Mesenchymal stem cell (in vitro differentiated cells and primary cell): ENCODE measurements around the gene LIPG.

Experiments used
- DNase-seq: peaks from one replicate; pipeline ENCODE4 v3.0.0-alpha.2; 2013
- H2AFZ ChIP-seq: one replicate; pipeline ENCODE4 v1.6.1; 2013; ENCODE audit warnings: low read depth, mild to moderate bottlenecking, control low read depth, inconsistent platforms, low read length, moderate library complexity
- H2AK5ac ChIP-seq: 2 replicates; pipeline ENCODE4 v1.6.1; 2013; ENCODE audit warnings: low read length, moderate library complexity, mild to moderate bottlenecking, inconsistent platforms; ENCODE audit not compliant: severe bottlenecking
- H2BK120ac ChIP-seq: one replicate; pipeline ENCODE4 v1.6.1; 2013; ENCODE audit warnings: low read depth, mild to moderate bottlenecking, inconsistent platforms, low read length, moderate library complexity
- H2BK12ac ChIP-seq, 2 experiments: one replicate each; pipeline ENCODE4 v1.6.1; 2013; ENCODE audit warnings: inconsistent platforms in 2 of 2, low read length in 2 of 2, mild to moderate bottlenecking in 2 of 2, moderate library complexity in 2 of 2, control low read depth in 1 of 2
- H2BK15ac ChIP-seq: one replicate; pipeline ENCODE4 v1.6.1; 2013; ENCODE audit warnings: mild to moderate bottlenecking, low read depth, inconsistent platforms; ENCODE audit not compliant: poor library complexity, severe bottlenecking
- H2BK5ac ChIP-seq: 2 replicates; pipeline ENCODE4 v1.6.1; 2013; ENCODE audit warnings: low read depth, mild to moderate bottlenecking, low read length, control low read depth, inconsistent platforms; ENCODE audit not compliant: poor library complexity, severe bottlenecking
- H3K14ac ChIP-seq, 2 experiments: one replicate each; pipeline ENCODE4 v1.6.1; 2013; ENCODE audit warnings: inconsistent platforms in 2 of 2, low read length in 2 of 2, control low read depth in 1 of 2, mild to moderate bottlenecking in 1 of 2, moderate library complexity in 1 of 2
- H3K18ac ChIP-seq, 2 experiments: one replicate each; pipeline ENCODE4 v1.6.1; 2013; ENCODE audit warnings: inconsistent platforms in 2 of 2, low read length in 2 of 2, control low read depth in 1 of 2, low read depth in 1 of 2, mild to moderate bottlenecking in 1 of 2
- H3K23ac ChIP-seq, 2 experiments: one replicate each; pipeline ENCODE4 v1.6.1; 2013; ENCODE audit warnings: inconsistent platforms in 2 of 2, low read length in 2 of 2, mild to moderate bottlenecking in 2 of 2, moderate library complexity in 2 of 2, control low read depth in 1 of 2
- H3K27ac ChIP-seq: 2 replicates; pipeline ENCODE4 v1.5.1; 2013; ENCODE audit warnings: mild to moderate bottlenecking, moderate library complexity, low read length, control low read depth, inconsistent platforms; ENCODE audit not compliant: poor library complexity, severe bottlenecking
- H3K27me3 ChIP-seq, 2 experiments: 2 replicates each; pipeline versions ENCODE4 v1.6.1 to v1.7.0; 2013; ENCODE audit warnings: low read length in 2 of 2, mild to moderate bottlenecking in 2 of 2, moderate library complexity in 2 of 2, control low read depth in 1 of 2, inconsistent platforms in 1 of 2; ENCODE audit not compliant: control insufficient read depth in 1 of 2, insufficient read depth in 1 of 2
- H3K36me3 ChIP-seq, 2 experiments: 2 replicates each; pipeline versions ENCODE4 v1.6.1 to v1.7.0; 2013; ENCODE audit warnings: low read length in 2 of 2, control low read depth in 1 of 2, inconsistent platforms in 1 of 2, low read depth in 1 of 2, mild to moderate bottlenecking in 1 of 2; ENCODE audit not compliant: insufficient read depth in 2 of 2, control insufficient read depth in 1 of 2
- H3K4ac ChIP-seq, 2 experiments: one replicate each; pipeline ENCODE4 v1.6.1; 2013; ENCODE audit warnings: inconsistent platforms in 2 of 2, low read length in 2 of 2, mild to moderate bottlenecking in 2 of 2, moderate library complexity in 2 of 2, control low read depth in 1 of 2, low read depth in 1 of 2
- H3K4me1 ChIP-seq: 2 replicates; pipeline ENCODE4 v1.6.1; 2013; ENCODE audit warnings: low read depth, low read length, control low read depth; ENCODE audit not compliant: control insufficient read depth, insufficient read depth
- H3K4me2 ChIP-seq: 2 replicates; pipeline ENCODE4 v1.6.1; 2013; ENCODE audit warnings: low read length, mild to moderate bottlenecking, inconsistent platforms; ENCODE audit not compliant: poor library complexity, severe bottlenecking
- H3K4me3 ChIP-seq, 2 experiments: 2 replicates each; pipeline versions ENCODE4 v1.5.1 to v1.7.0; 2013; ENCODE audit warnings: low read length in 2 of 2, mild to moderate bottlenecking in 2 of 2, control low read depth in 1 of 2, low read depth in 1 of 2; ENCODE audit not compliant: insufficient read depth in 1 of 2
- H3K79me1 ChIP-seq: replicated peaks from 2 replicates; pipeline ENCODE4 v1.6.1; 2013; ENCODE audit warnings: mild to moderate bottlenecking, control low read depth, low read length, inconsistent platforms; ENCODE audit not compliant: poor library complexity, severe bottlenecking
- H3K9ac ChIP-seq: 2 replicates; pipeline ENCODE4 v1.7.0; 2013; ENCODE audit warnings: mild to moderate bottlenecking, low read length, moderate library complexity
- H3K9me3 ChIP-seq: 2 replicates; pipeline ENCODE4 v1.7.0; 2013; ENCODE audit warnings: mild to moderate bottlenecking, low read length; ENCODE audit not compliant: control insufficient read depth
- H4K8ac ChIP-seq: one replicate; pipeline ENCODE4 v1.6.1; 2013; ENCODE audit warnings: inconsistent platforms, mild to moderate bottlenecking, low read length, moderate library complexity
- H4K91ac ChIP-seq: one replicate; pipeline ENCODE4 v1.6.1; 2013; ENCODE audit warnings: mild to moderate bottlenecking, low read length, inconsistent platforms
- WGBS: methylation state at CpG from one replicate; pipeline ENCODE4 v1.1.7; 2013; ENCODE audit warnings: mixed read lengths; 5-methylcytosine and 5-hydroxymethylcytosine counted together

LIPG gene

DNA sequence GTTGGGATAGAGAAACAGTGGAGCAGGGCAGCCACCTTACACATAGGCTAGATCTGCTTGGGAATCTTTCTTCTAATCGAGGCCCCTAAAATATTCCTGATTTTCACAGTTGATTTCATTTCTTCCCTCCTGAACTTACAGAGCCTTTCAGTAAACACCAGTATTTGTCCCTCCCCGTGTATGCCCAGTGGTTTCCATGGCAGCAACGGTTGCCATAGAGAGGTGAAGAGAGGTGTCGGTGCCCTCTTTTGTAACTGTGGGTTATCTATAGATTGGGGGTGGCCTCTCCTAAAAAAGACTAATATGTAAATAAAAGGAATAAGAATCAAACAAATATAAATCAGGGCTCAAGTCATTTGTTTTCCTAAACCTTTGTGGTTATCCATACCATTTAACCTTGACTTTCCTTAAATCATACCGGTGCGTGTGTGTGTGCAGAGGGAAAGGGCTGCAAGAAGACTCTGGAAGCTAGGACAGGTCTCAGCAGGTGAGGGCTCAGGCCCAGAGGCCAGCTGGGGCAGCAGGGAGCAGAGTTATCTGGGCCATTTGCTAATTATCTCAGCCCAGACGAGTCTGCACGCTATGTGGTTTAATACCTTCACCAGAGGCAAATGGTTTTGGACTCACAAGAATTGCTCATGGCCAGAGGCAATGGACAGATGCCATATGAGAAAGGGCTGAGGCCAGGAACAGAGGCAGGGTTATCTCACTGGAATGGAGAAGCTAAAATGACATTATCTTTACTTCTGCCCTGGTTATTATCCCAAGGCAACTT, 35.5 kb downstream of the LIPG start:
- Histone ChIP-seq H3K36me3 (no peaks in the 10 kb centered on the region), H3K4me2 (no peak overlapping the region), H3K4me3 (no peak overlapping the region), H3K9me3 (no peaks in the 10 kb centered on the region), H3K18ac (no peak overlapping the region), H3K14ac (no peak overlapping the region), H4K91ac (no peak overlapping the region), H2BK5ac (no peak overlapping the region), H3K79me1 (no peaks in the 10 kb centered on the region), H3K27ac (no peak overlapping the region), H2AK5ac (no peak overlapping the region), H2BK15ac (no peak overlapping the region), H4K8ac (no peak overlapping the region), H2BK12ac (no peak overlapping the region), H3K4me1 (no peaks in the 10 kb centered on the region), H3K4ac (no peak overlapping the region), H2BK120ac (no peak overlapping the region), H3K27me3 (peaks cover 0 to 5% of the 10 kb centered on the region in 2 experiments), H2AFZ (no peak overlapping the region), H3K23ac (no peak overlapping the region), H3K9ac (no peak overlapping the region)
- DNase-seq: no peak
- 85% methylated on average over 5 of the region's 8 CpGs for WGBS

DNA sequence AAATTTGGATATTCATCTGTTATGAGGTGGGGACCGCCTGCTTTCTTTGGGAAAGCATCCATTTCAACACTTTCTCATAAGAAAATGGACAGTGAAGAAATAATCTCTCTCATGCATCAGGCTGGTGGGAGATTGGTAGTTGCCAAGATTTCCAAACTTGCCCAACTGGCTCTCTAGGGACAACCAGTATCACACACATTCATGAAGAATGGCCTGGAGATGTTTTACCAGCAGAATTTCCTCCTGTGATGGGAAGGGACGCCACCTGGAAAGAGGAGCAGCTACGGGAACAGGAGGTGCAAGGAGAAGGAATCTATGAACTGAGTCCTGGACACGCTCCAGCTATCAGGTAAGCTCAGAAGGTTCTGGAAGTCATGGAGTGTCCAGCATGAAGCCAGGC, 39.4 kb downstream of the LIPG start:
- 95% methylated on average over 3 of the region's 4 CpGs for WGBS
- no peak overlapping the region for H3K14ac ChIP-seq
- no peak overlapping the region for H2AFZ ChIP-seq
- H3K18ac ChIP-seq: no peak overlapping the region
- H3K79me1 ChIP-seq: no peaks in the 10 kb centered on the region
- no peak overlapping the region for H3K4me3 ChIP-seq
- H3K23ac ChIP-seq: no peak overlapping the region
- H3K9me3 ChIP-seq: no peaks in the 10 kb centered on the region
- no peak overlapping the region for H3K9ac ChIP-seq
- H2BK12ac ChIP-seq: no peak overlapping the region
- H3K4ac ChIP-seq: no peak overlapping the region
- H3K4me1 ChIP-seq: peaks cover 2% of the 10 kb centered on the region
- no peak overlapping the region for H2AK5ac ChIP-seq
- H2BK120ac ChIP-seq: no peak overlapping the region
- H3K36me3 ChIP-seq: no peaks in the 10 kb centered on the region
- H4K91ac ChIP-seq: no peak overlapping the region
- no peak overlapping the region for H2BK15ac ChIP-seq
- no peak overlapping the region for H4K8ac ChIP-seq
- H3K27me3 ChIP-seq: peaks cover 0 to 5% of the 10 kb centered on the region in 2 experiments
- no peak overlapping the region for H2BK5ac ChIP-seq
- no peak for DNase-seq
- no peak overlapping the region for H3K4me2 ChIP-seq
- H3K27ac ChIP-seq: no peak overlapping the region

DNA sequence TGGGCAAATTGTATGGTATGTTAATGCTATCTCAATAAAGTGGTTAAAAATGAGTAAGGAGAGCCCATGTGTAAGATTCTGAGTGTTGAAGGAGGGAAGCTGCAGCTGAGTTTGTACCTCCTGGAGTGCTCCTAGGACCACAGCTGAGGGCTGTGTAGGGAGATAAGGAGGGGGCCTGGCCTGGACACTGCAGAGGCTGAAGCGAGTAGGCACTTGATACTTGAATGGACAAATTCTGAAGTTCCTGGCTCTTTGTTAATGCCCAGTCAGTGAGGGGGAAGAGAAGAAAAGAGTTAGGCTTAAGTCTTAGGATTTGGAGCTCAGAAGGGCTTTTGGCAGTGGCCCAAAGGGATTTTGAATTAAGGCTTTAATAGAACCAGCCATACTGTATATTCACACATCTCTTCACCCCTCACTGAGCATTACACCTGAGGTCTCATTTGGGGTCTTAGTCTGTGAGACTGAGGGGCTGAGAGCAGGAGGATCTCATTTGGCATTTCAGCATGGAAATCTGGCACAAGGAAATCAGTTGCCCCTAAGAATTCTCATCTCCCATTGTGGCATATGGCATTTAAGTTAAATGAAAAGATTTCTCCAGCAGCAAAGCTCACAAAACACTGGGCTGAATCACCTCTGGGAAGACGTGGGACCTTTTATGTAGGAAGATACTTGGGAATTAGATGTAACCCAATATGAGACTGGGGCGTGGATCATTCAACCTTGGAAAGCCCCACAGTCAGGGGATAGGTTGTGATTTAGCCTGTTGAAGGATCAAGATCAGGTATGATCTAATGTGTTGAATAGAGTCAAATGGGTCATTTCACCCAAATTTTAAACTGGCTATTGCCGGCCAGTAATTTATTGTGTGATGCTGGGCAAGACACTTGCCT, 46.8 kb downstream of the LIPG start:
- no peak overlapping the region for H3K18ac ChIP-seq
- H2BK120ac ChIP-seq: no peak overlapping the region
- H2BK15ac ChIP-seq: no peak overlapping the region
- no peak overlapping the region for H4K8ac ChIP-seq
- H3K23ac ChIP-seq: no peak overlapping the region
- peak overlapping the region; percentile 17 for H2AK5ac ChIP-seq
- peaks cover 0 to 11% of the 10 kb centered on the region in 2 experiments for H3K27me3 ChIP-seq
- no peak overlapping the region for H3K14ac ChIP-seq
- H2AFZ ChIP-seq: no peak overlapping the region
- H3K4me3 ChIP-seq: no peak overlapping the region
- no peak overlapping the region for H2BK12ac ChIP-seq
- H3K79me1 ChIP-seq: no peaks in the 10 kb centered on the region
- H2BK5ac ChIP-seq: no peak overlapping the region
- H3K4me2 ChIP-seq: no peak overlapping the region
- no peak overlapping the region for H3K27ac ChIP-seq
- no peak overlapping the region for H3K4ac ChIP-seq
- H3K36me3 ChIP-seq: no peaks in the 10 kb centered on the region
- H3K9me3 ChIP-seq: no peaks in the 10 kb centered on the region
- no peak overlapping the region for H4K91ac ChIP-seq
- no peak for DNase-seq
- WGBS: 85% methylated on average over 4 of the region's 4 CpGs
- H3K9ac ChIP-seq: no peak overlapping the region
- H3K4me1 ChIP-seq: peaks cover 11% of the 10 kb centered on the region
